Heart left ventricle (tissue), 13 donors: Measurements from ENCODE around the gene WDR90.

ENCODE experiments used
- POLR2A ChIP-seq, 2 donors: fragments of 450-650 bp; IDR thresholded peaks; one replicate each; pipeline ENCODE4 v1.6.1; 2017; ENCODE audit warnings: antibody characterized with exemption in 2 of 2, mild to moderate bottlenecking in 2 of 2, moderate library complexity in 2 of 2
- TF ChIP-seq, protein P1 (sequence below), 12 donors: fragments of 200-600 bp; sonication (generic) in 4 of 12; IDR thresholded peaks; one replicate each; pipeline versions ENCODE4 v1.5.0 to v1.8.0; 2018 to 2022; ENCODE audit warnings: antibody characterized with exemption in 12 of 12, mild to moderate bottlenecking in 5 of 12
- donor health status: ischemic (EF 13 %, LVEDD 7.1; RV severe dilation, severe dysfunction).
- donor health status: DM: no; HTN: yes; CAD: no.
- donor health status: DM: no; HTN: no; CAD: no.
- donor health status: ischemic (EF 25% LVEDD 6.9; RV normal size, moderate dysfunction).
- donor health status: ischemic (EF 25% LVEDD 5.7; RV mildly dilated, moderate dysfunction).
- donor health status: ischemic (EF 35%, LVEDD 5.7; RV mildly dilated, moderate dysfunction).
- donor health status: nonischemic (EF 11% LVEDD 7.7; RV severe dilation, severe dysfunction).
- donor health status: DM: yes; HTN: yes; CAD: no.
- donor health status: PGD.
- donor health status: ischemic (EF 29% LVEDD 5.4; RV normal size, mild dysfunction).
- donor health status: nonischemic (EF 23%, LVEDD 6.1; RV moderate dilation, normal function).

DNA sequence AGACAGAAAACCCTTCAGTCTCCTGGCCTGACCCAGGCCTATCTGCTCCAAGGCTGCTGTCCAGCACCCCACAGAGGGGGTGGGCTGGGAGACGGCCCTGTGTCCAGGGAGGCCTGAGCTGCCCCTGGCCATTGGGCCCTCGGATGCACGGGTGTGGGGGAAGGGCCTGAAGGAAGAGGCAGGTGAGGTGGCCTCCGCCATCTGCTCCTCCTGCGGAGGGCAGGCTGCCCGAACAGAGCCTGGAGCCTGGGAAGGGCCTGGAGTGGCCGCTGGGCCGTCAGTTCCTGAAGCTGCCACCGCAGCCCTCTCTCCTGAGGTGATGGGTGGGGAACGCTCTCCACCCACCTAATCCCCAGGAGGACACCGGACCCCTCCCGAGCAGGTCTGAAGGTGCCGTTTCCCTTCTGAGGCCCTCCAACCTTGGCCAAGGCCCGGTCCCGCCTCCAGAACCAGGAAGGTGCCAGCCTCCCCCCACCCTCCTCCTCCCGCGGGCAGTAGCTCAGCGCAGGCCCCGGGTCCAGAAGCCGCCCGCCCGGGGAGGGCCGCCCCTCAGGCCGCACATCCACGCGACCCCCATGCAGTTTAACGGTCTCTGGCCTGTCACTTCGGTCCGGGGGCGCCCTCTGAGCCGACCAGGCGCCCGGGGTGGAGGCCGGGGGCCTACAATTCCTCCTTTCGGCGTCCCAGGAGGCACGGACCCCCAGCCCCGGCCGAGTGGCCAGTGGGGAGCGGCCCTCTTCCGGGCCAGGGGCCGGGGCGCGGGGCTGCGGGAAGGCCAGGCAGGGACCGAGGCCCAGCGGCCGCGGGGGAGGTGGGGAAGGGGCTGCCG is 55.6 kb downstream of the WDR90 start:
- TF ChIP-seq POLR2A (IDR thresholded peaks at IDR 0.05): no peak
- TF ChIP-seq, protein P1, sequence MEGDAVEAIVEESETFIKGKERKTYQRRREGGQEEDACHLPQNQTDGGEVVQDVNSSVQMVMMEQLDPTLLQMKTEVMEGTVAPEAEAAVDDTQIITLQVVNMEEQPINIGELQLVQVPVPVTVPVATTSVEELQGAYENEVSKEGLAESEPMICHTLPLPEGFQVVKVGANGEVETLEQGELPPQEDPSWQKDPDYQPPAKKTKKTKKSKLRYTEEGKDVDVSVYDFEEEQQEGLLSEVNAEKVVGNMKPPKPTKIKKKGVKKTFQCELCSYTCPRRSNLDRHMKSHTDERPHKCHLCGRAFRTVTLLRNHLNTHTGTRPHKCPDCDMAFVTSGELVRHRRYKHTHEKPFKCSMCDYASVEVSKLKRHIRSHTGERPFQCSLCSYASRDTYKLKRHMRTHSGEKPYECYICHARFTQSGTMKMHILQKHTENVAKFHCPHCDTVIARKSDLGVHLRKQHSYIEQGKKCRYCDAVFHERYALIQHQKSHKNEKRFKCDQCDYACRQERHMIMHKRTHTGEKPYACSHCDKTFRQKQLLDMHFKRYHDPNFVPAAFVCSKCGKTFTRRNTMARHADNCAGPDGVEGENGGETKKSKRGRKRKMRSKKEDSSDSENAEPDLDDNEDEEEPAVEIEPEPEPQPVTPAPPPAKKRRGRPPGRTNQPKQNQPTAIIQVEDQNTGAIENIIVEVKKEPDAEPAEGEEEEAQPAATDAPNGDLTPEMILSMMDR (IDR thresholded peaks at IDR 0.05): no peak
